Measurements from ENCODE around the gene IRF6.

IRF6 gene

DNA sequence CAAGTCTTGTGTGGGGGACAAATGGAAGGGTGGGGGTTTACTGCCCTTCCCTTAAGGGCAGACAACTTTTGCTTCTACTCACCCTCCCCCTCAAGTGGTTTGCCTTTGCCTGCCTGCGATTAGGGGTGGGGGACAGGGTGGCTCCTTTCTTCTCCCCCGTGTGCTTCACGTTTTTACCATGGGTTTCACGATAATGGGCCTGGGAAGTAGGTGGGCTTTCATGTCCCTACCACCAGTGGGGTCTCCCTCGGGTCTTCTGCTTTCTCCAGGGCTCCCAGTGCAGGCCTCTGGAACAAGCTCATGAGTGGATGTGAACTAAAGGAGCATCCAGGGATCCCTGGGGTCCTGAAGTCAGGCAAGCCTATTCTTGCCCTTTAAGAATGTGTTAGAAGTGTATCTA lies 43.4 kb upstream of the IRF6 start:
- POLR2A ChIA-PET = no interaction called here
- CTCF ChIA-PET = interaction anchor here (0.9 to 8.4 kb wide), 17 partner anchors 10 to 233 kb away, joined by 3 to 133 read pairs (median 8); partner anchors contain the start of gene UTP25
- no peak for DNase-seq (ENCODE audit: low read depth, low spot score)

DNA sequence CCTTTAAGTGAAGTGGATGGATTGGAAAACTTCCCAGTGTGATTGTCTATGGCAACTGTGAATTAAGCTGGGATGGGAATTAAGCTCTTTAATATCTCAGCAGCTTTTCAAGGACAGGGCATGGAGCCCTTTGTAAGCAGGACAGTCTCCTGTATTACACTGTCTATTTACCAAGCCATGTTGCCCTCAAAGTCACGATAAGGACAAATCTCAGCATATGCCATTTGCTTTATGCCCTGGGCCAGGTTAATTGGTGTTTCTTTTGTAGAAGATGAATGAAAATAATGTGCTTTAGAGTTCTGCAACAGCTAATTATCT lies 39.4 kb upstream of the IRF6 start:
- DNase-seq (ENCODE audit: low read depth, low spot score) = no peak
- H3K4me3 ChIP-seq (ENCODE audit: low read depth, low read length) = no peak overlapping the region
- TF ChIP-seq, protein P1, sequence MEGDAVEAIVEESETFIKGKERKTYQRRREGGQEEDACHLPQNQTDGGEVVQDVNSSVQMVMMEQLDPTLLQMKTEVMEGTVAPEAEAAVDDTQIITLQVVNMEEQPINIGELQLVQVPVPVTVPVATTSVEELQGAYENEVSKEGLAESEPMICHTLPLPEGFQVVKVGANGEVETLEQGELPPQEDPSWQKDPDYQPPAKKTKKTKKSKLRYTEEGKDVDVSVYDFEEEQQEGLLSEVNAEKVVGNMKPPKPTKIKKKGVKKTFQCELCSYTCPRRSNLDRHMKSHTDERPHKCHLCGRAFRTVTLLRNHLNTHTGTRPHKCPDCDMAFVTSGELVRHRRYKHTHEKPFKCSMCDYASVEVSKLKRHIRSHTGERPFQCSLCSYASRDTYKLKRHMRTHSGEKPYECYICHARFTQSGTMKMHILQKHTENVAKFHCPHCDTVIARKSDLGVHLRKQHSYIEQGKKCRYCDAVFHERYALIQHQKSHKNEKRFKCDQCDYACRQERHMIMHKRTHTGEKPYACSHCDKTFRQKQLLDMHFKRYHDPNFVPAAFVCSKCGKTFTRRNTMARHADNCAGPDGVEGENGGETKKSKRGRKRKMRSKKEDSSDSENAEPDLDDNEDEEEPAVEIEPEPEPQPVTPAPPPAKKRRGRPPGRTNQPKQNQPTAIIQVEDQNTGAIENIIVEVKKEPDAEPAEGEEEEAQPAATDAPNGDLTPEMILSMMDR (IDR thresholded peaks at IDR 0.05; ENCODE audit: insufficient read depth, low read length, missing control alignments) = no peak
- ChIA-PET CTCF (interaction anchor here (1.2 to 8.4 kb wide), 5 partner anchors 13 to 144 kb away, joined by 3 to 133 read pairs (median 10); partner anchors contain the start of gene UTP25), POLR2A (interaction anchor here (0.9 kb wide), 1 partner anchor 9 kb away, joined by 4 read pairs; no protein-coding TSS in a partner anchor)

More for the DNA sequence above, 43.4 kb upstream of the IRF6 start:
- no peak overlapping the region for H3K4me3 ChIP-seq (ENCODE audit: low read depth, low read length)
- TF ChIP-seq, protein P1 (IDR thresholded peaks at IDR 0.05; ENCODE audit: insufficient read depth, low read length, missing control alignments) = no peak

DNA sequence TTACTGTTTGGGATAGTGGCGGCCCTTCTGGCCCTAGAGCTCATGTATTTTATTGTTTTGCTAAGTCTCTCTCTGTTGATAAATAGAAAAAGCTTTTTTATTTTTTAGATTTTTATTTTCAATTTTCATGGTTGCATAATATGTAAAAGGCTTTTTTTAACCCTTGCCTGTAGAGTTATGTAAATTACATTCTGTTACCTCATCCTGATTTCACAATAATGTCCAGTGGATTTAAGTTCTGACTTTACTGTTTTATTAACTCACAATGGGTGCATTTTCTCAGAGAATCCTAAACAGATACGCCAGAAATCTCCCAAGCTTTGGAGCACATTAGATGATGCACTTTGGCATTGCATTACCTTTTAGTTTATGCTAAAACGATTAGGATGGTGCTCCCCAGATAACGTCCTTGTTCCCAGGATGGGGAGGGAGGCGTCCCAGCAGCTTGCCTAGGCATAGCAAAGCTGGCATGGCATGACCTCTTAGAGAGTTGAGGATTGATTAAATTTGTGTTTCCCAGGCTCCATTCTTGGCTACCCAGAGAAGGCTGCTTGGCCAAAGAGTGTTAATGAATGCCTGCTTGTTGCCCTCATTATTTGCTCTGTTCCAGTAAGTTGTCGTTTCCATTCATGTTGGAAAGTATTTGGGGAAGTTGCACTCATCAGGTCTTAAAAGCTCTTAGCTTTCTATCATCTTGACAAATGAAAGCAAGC lies 38.9 kb upstream of the IRF6 start:
- TF ChIP-seq, protein P1 (IDR thresholded peaks at IDR 0.05; ENCODE audit: insufficient read depth, low read length, missing control alignments) = no peak
- POLR2A ChIA-PET = interaction anchor here (0.9 kb wide), 1 partner anchor 9 kb away, joined by 4 read pairs; no protein-coding TSS in a partner anchor
- CTCF ChIA-PET = interaction anchor here (0.6 to 8.4 kb wide), 6 partner anchors 12 to 145 kb away, joined by 3 to 133 read pairs (median 9); partner anchors contain the start of gene UTP25
- no peak overlapping the region for H3K4me3 ChIP-seq (ENCODE audit: low read depth, low read length)
- no peak for DNase-seq (ENCODE audit: low read depth, low spot score)

DNA sequence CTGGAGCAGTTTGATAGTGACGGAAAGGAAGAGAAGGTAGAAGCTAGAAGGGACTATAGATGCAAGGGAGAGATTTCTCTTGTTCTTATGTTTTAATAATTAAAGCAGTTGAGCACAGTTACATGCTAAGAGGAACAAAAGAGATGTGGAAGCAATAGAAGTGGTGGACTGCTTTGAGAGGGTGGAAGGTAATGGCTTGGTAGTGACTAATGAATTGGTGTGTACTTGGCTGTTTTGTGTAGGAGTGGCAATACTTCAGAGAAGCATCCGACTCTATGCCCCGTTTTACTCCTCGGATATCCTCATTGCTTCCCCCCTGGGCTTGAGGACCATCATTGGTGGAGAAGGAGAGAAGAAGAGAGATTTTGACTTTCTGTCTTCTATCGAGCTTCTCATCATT lies 34.7 kb upstream of the IRF6 start:
- H3K4me3 ChIP-seq (ENCODE audit: low read depth, low read length) = no peak overlapping the region
- DNase-seq (ENCODE audit: low read depth, low spot score) = no peak
- ChIA-PET POLR2A (interaction anchor here (0.9 to 1.2 kb wide), 3 partner anchors 9 to 533 kb away, joined by 3 to 8 read pairs (median 4); no protein-coding TSS in a partner anchor), CTCF (interaction anchor here (0.8 to 9.6 kb wide), 8 partner anchors 9 to 271 kb away, joined by 3 to 109 read pairs (median 10); partner anchors contain the start of gene UTP25)
- TF ChIP-seq, protein P1 (IDR thresholded peaks at IDR 0.05; ENCODE audit: insufficient read depth, low read length, missing control alignments) = no peak

DNA sequence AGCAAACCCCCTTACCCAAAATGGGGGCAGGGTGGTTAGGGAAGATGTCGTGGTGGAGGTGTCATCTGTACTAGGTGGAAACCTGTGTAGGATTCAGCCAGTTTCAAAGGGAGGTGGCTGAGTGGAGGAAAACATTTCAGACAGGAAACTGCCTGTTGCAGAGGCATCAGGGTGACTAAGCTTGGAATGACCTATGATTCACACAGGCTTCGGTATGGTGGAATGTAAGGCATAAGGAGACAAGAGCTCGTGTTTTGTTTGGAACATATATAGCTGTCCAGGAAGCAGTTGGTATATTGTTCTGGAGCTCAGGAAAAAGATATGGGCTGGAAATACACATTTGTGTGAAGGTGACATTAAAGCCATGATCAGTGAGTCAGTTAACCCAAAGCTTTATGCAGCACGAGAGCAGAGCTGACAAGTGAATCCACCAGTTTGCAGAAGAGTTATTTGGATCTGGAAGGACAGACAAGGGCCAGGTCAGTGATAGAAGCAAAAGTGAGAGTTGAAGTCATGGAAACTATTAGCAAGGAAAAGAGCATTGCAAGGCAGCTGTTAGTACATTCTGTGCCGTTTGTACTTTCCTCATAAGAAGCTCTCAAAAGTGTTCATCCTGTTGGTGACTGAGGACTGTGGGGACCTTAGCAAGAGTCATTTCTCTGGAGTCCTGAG lies 34.1 kb upstream of the IRF6 start:
- TF ChIP-seq, protein P1 (IDR thresholded peaks at IDR 0.05; ENCODE audit: insufficient read depth, low read length, missing control alignments) = no peak
- no peak overlapping the region; the same call in 1 of the 2 replicates for H3K4me3 ChIP-seq (ENCODE audit: low read depth, low read length)
- ChIA-PET POLR2A (interaction anchor here (0.9 to 1.2 kb wide), 3 partner anchors 8 to 534 kb away, joined by 3 to 8 read pairs (median 4); no protein-coding TSS in a partner anchor), CTCF (interaction anchor here (0.8 to 9.6 kb wide), 8 partner anchors 10 to 270 kb away, joined by 3 to 109 read pairs (median 11); partner anchors contain the start of gene UTP25)
- peak; percentile 87 for DNase-seq (ENCODE audit: low read depth, low spot score)

DNA sequence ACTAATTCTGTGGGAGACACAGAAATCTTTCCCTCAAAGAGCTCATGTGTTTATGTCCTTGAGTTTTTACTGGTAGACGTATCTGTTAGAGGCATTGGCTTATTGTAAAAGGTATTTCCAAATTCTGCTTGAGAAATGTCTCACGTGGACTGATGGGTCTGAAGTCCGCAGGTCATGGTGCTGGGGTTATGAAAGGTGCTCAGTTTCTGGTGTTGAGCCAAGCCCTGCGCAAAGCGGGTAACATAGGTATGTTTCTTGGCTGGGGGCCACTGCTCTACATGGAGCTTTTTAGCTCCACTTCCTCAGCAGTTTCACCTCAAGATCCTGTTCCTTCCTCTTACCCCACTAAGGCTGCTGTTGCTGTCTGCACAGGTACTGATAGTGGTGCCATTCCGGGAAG lies 32.6 kb upstream of the IRF6 start:
- no peak for DNase-seq (ENCODE audit: low read depth, low spot score)
- POLR2A ChIA-PET = no interaction called here
- TF ChIP-seq, protein P1 (IDR thresholded peaks at IDR 0.05; ENCODE audit: insufficient read depth, low read length, missing control alignments) = no peak
- no peak overlapping the region for H3K4me3 ChIP-seq (ENCODE audit: low read depth, low read length)
- CTCF ChIA-PET = interaction anchor here (2.4 to 9.6 kb wide), 6 partner anchors 8 to 20 kb away, joined by 8 to 109 read pairs (median 41); partner anchors contain the start of gene UTP25

Data from AG04449 (cell line).